CD14-positive monocyte (primary cell): ENCODE data around the gene CLECL1. TPM values are rescaled to one million over a fixed set of nuclear protein-coding genes. Genes with fewer than 3 reads are reported as not detected.

Experiments
- DNase-seq, 3 donors: peaks; one replicate each; pipeline ENCODE4 v3.0.0-alpha.2; 2011 to 2022
- H2AFZ ChIP-seq: 2 replicates; pipeline ENCODE4 v1.6.0; 2012; ENCODE audit warnings: mild to moderate bottlenecking, low read depth, low read length, inconsistent platforms; ENCODE audit not compliant: insufficient read depth, poor library complexity, severe bottlenecking
- H3K27ac ChIP-seq, 2 donors: 1 replicate in 1 of 2; 2 replicates in 1 of 2; pipeline ENCODE4 v1.5.1; 2012 to 2013; ENCODE audit warnings: low read length in 2 of 2, control low read depth in 1 of 2, inconsistent platforms in 1 of 2, low read depth in 1 of 2, mild to moderate bottlenecking in 1 of 2
- H3K27me3 ChIP-seq, 2 donors: one replicate each; pipeline versions ENCODE4 v1.6.0 to v1.6.1; 2011 to 2013; ENCODE audit warnings: low read length in 2 of 2; ENCODE audit not compliant: control insufficient read depth in 2 of 2, insufficient read depth in 2 of 2
- H3K36me3 ChIP-seq, 2 donors: replicated peaks in 1 of 2; 1 replicate in 1 of 2; 2 replicates in 1 of 2; pipeline versions ENCODE4 v1.5.1 to v1.6.1; 2012 to 2013; ENCODE audit warnings: low read length in 2 of 2, control low read depth in 1 of 2, inconsistent platforms in 1 of 2, mild to moderate bottlenecking in 1 of 2; ENCODE audit not compliant: insufficient read depth in 2 of 2, control insufficient read depth in 1 of 2
- H3K4me1 ChIP-seq, 2 donors: 1 replicate in 1 of 2; 2 replicates in 1 of 2; pipeline versions ENCODE4 v1.5.1 to v1.6.1; 2012 to 2013; ENCODE audit warnings: low read length in 2 of 2, control low read depth in 1 of 2, inconsistent platforms in 1 of 2, mild to moderate bottlenecking in 1 of 2, moderate library complexity in 1 of 2; ENCODE audit not compliant: insufficient read depth in 2 of 2, control insufficient read depth in 1 of 2
- H3K4me2 ChIP-seq: replicated peaks from 2 replicates; pipeline ENCODE3; 2012; ENCODE audit warnings: low read length, moderate library complexity, mild to moderate bottlenecking; ENCODE audit not compliant: poor library complexity, severe bottlenecking; ENCODE audit errors: extremely low read depth
- H3K4me3 ChIP-seq, 3 experiments: fragments of 200-600 bp in 1 of 3; sonication (generic) in 1 of 3; replicated peaks in 1 of 3; 1 replicate in 2 of 3; 2 replicates in 1 of 3; pipeline ENCODE4 v1.5.1; 2011 to 2013; ENCODE audit warnings: low read length in 3 of 3, mild to moderate bottlenecking in 3 of 3, control low read depth in 2 of 3, low read depth in 2 of 3, inconsistent platforms in 1 of 3, moderate library complexity in 1 of 3
- H3K79me2 ChIP-seq: 2 replicates; pipeline ENCODE4 v1.6.0; 2012; ENCODE audit warnings: mild to moderate bottlenecking, control low read depth, inconsistent platforms, low read length, moderate library complexity; ENCODE audit not compliant: insufficient read depth
- H3K9ac ChIP-seq: 2 replicates; pipeline ENCODE4 v1.6.0; 2017; ENCODE audit warnings: low read length, mild to moderate bottlenecking; ENCODE audit not compliant: insufficient read depth, poor library complexity, severe bottlenecking
- H3K9me3 ChIP-seq, 2 donors: replicated peaks in 1 of 2; 1 replicate in 1 of 2; 2 replicates in 1 of 2; pipeline versions ENCODE4 v1.5.1 to v1.6.1; 2012 to 2013; ENCODE audit warnings: low read length in 2 of 2, control low read depth in 1 of 2; ENCODE audit not compliant: control insufficient read depth in 1 of 2, insufficient read depth in 1 of 2
- H4K20me1 ChIP-seq: 2 replicates; pipeline ENCODE4 v1.6.0; 2012; ENCODE audit warnings: mild to moderate bottlenecking, low read length, control low read depth, moderate library complexity; ENCODE audit not compliant: insufficient read depth
- H3K27ac Mint-ChIP-seq, 7 donors: one replicate each; pipeline ENCODE4 v1.8.0; 2020; ENCODE audit warnings: mild to moderate bottlenecking in 7 of 7, mixed read lengths in 7 of 7, moderate library complexity in 6 of 7, inconsistent platforms in 2 of 7
- H3K27me3 Mint-ChIP-seq, 3 donors: one replicate each; pipeline ENCODE4 v1.8.0; 2021 to 2022; ENCODE audit warnings: low read depth in 3 of 3, mild to moderate bottlenecking in 3 of 3, mixed read lengths in 3 of 3, moderate library complexity in 3 of 3, inconsistent platforms in 1 of 3
- H3K36me3 Mint-ChIP-seq, 2 donors: one replicate each; pipeline ENCODE4 v1.8.0; 2020; ENCODE audit warnings: mixed read lengths in 2 of 2, inconsistent platforms in 1 of 2, mild to moderate bottlenecking in 1 of 2
- H3K4me1 Mint-ChIP-seq: one replicate; pipeline ENCODE4 v1.8.0; 2020; ENCODE audit warnings: mild to moderate bottlenecking, mixed read lengths
- H3K4me3 Mint-ChIP-seq, 2 donors: one replicate each; pipeline ENCODE4 v1.8.0; 2020; ENCODE audit warnings: mild to moderate bottlenecking in 2 of 2, mixed read lengths in 2 of 2, moderate library complexity in 1 of 2
- H3K9me3 Mint-ChIP-seq, 7 donors: one replicate each; pipeline ENCODE4 v1.8.0; 2020 to 2022; ENCODE audit warnings: mixed read lengths in 7 of 7, mild to moderate bottlenecking in 6 of 7, moderate library complexity in 6 of 7, inconsistent platforms in 2 of 7
- WGBS: methylation state at CpG from one replicate; pipeline ENCODE4 v1.1.5; 2013; ENCODE audit warnings: missing lambda C conversion rate; ENCODE audit not compliant: insufficient coverage; 5-methylcytosine and 5-hydroxymethylcytosine counted together
- intact Hi-C, 2 donors: fragments of 100-400 bp; cut with micrococcal nuclease; formaldehyde crosslinking; loops; one replicate each; pipeline versions ENCODE4 v1.15.0 to v1.15.1; 2023
- polyA plus RNA-seq, 3 donors: library from polyadenylated mRNA; depleted of rRNA in 1 of 3; unstranded in 2 of 3; stranded (reverse) in 1 of 3; fragments of 300-500 nt in 2 of 3; fragments of >200 nt in 1 of 3; fragmentation: Illumina TruSeq in 2 of 3; gene quantifications; 1 replicate in 2 of 3; 2 replicates in 1 of 3; pipeline ENCODE4 v1.2.3, GENCODE V29; 2012 to 2021
- TF ChIP-seq, protein P1 (sequence below): fragments of 200-600 bp; IDR thresholded peaks from one replicate; pipeline ENCODE4 v1.8.0; 2022; ENCODE audit warnings: antibody characterized with exemption, mild to moderate bottlenecking

CLECL1 gene
- polyA plus RNA-seq, 3 donors = 7.6 to 20.6 (median 11.4) TPM

DNA sequence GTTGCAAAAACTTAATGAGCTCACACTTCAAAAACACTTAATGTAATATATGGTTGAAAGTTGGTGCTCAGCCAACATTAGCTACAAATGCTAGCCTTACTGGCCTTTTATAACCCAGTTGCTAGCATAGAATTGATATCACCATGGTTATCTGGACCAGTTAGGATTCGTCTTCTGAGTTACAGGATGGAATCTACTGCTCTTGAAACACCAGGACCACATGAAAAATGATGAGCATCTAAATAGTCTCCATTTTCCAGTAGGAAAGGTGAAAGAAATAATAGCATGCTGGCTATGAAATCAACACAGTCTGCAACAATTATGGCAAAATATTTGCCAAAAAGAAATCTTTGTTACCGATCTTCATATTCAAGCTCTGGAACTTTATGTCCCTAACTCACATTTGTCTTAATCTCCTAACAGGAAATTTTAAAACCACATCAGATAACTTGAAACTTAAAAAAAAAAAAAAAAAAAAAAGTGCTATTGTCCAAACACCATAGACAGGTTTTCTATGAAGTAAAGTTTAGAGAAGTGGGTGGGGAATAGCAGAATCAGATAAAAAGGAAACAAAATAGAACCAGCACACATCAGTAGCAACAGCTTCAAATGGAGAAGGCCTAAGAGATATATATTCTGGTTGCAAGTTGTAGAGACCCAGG is 40.5 kb upstream of the CLECL1 start:
- Histone ChIP-seq H3K27ac (no peak overlapping the region), H3K9ac (no peak overlapping the region), H3K9me3 (no peaks in the 10 kb centered on the region), H4K20me1 (no peaks in the 10 kb centered on the region), H3K79me2 (no peaks in the 10 kb centered on the region), H3K4me2 (no peak overlapping the region), H3K4me3 (no peak overlapping the region), H3K4me1 (peaks cover 0 to 7% of the 10 kb centered on the region in 2 donors), H3K36me3 (no peaks in the 10 kb centered on the region), H3K27me3 (no peaks in the 10 kb centered on the region), H2AFZ (no peak overlapping the region)
- no peaks in the 10 kb centered on the region for H3K9me3 Mint-ChIP-seq
- TF ChIP-seq, protein P1, sequence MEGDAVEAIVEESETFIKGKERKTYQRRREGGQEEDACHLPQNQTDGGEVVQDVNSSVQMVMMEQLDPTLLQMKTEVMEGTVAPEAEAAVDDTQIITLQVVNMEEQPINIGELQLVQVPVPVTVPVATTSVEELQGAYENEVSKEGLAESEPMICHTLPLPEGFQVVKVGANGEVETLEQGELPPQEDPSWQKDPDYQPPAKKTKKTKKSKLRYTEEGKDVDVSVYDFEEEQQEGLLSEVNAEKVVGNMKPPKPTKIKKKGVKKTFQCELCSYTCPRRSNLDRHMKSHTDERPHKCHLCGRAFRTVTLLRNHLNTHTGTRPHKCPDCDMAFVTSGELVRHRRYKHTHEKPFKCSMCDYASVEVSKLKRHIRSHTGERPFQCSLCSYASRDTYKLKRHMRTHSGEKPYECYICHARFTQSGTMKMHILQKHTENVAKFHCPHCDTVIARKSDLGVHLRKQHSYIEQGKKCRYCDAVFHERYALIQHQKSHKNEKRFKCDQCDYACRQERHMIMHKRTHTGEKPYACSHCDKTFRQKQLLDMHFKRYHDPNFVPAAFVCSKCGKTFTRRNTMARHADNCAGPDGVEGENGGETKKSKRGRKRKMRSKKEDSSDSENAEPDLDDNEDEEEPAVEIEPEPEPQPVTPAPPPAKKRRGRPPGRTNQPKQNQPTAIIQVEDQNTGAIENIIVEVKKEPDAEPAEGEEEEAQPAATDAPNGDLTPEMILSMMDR = no peak
- H3K4me3 Mint-ChIP-seq = no peak overlapping the region
- DNase-seq = no peak
- peaks cover 16% of the 10 kb centered on the region for H3K4me1 Mint-ChIP-seq
- intact Hi-C loops = no loop called here
- WGBS = no CpG with 5 or more reads among the region's 2 CpGs
- no peak overlapping the region for H3K27ac Mint-ChIP-seq
- H3K36me3 Mint-ChIP-seq = no peaks in the 10 kb centered on the region
- H3K27me3 Mint-ChIP-seq = no peaks in the 10 kb centered on the region

DNA sequence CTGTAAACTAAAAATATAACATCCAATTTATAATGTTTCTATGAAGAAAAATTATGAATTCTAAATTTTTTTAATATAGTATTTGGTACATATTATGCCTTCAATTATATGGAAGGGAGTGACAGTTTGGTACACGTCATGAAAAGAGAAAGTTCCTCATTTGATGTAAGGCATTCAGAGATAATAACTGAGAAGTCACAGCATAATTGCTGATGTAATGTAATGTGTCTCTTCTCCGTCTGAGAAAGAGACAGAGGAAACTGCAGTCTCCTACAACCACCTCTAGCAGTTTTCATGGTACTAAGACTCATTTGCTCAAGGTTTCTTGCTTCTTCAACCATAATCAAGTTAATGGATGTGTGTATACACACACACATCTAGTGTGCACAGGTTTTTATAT is 30.1 kb upstream of the CLECL1 start:
- Histone ChIP-seq H2AFZ (no peak overlapping the region), H3K27me3 (no peaks in the 10 kb centered on the region), H3K27ac (no peak overlapping the region), H3K36me3 (no peaks in the 10 kb centered on the region), H3K9ac (no peak overlapping the region), H3K4me3 (no peak overlapping the region), H3K4me2 (no peak overlapping the region), H4K20me1 (no peaks in the 10 kb centered on the region), H3K9me3 (no peaks in the 10 kb centered on the region), H3K4me1 (peaks cover 33 to 57% of the 10 kb centered on the region in 2 donors), H3K79me2 (no peaks in the 10 kb centered on the region)
- H3K36me3 Mint-ChIP-seq = no peaks in the 10 kb centered on the region
- WGBS = no CpG with 5 or more reads among the region's 2 CpGs
- intact Hi-C loops = no loop called here
- DNase-seq = peak; percentile 72 to 92 (median 80)
- H3K9me3 Mint-ChIP-seq = no peaks in the 10 kb centered on the region
- no peak overlapping the region for H3K4me3 Mint-ChIP-seq
- peaks cover 4 to 6% (median 4%) of the 10 kb centered on the region in 3 donors for H3K27me3 Mint-ChIP-seq
- peak overlapping the region in 1 of 7 donors; percentile 88 for H3K27ac Mint-ChIP-seq
- TF ChIP-seq, protein P1 = no peak
- peaks cover 57% of the 10 kb centered on the region for H3K4me1 Mint-ChIP-seq
